Mesenchymal stem cell (in vitro differentiated cells and primary cell): ENCODE measurements around the gene PRRC2B.
"Not testable (repeated sequence)": the region's sequence is repeated elsewhere in the genome, so short reads cannot be mapped to it uniquely, and the experiment has no call there.

Source experiments
- DNase-seq: peaks from one replicate; pipeline ENCODE4 v3.0.0-alpha.2; 2013
- H2AFZ ChIP-seq: one replicate; pipeline ENCODE4 v1.6.1; 2013; ENCODE audit warnings: low read depth, mild to moderate bottlenecking, control low read depth, inconsistent platforms, low read length, moderate library complexity
- H2AK5ac ChIP-seq: 2 replicates; pipeline ENCODE4 v1.6.1; 2013; ENCODE audit warnings: low read length, moderate library complexity, mild to moderate bottlenecking, inconsistent platforms; ENCODE audit not compliant: severe bottlenecking
- H2BK120ac ChIP-seq: one replicate; pipeline ENCODE4 v1.6.1; 2013; ENCODE audit warnings: low read depth, mild to moderate bottlenecking, inconsistent platforms, low read length, moderate library complexity
- H2BK12ac ChIP-seq, 2 experiments: one replicate each; pipeline ENCODE4 v1.6.1; 2013; ENCODE audit warnings: inconsistent platforms in 2 of 2, low read length in 2 of 2, mild to moderate bottlenecking in 2 of 2, moderate library complexity in 2 of 2, control low read depth in 1 of 2
- H2BK15ac ChIP-seq: one replicate; pipeline ENCODE4 v1.6.1; 2013; ENCODE audit warnings: mild to moderate bottlenecking, low read depth, inconsistent platforms; ENCODE audit not compliant: poor library complexity, severe bottlenecking
- H2BK5ac ChIP-seq: 2 replicates; pipeline ENCODE4 v1.6.1; 2013; ENCODE audit warnings: low read depth, mild to moderate bottlenecking, low read length, control low read depth, inconsistent platforms; ENCODE audit not compliant: poor library complexity, severe bottlenecking
- H3K14ac ChIP-seq, 2 experiments: one replicate each; pipeline ENCODE4 v1.6.1; 2013; ENCODE audit warnings: inconsistent platforms in 2 of 2, low read length in 2 of 2, control low read depth in 1 of 2, mild to moderate bottlenecking in 1 of 2, moderate library complexity in 1 of 2
- H3K18ac ChIP-seq, 2 experiments: one replicate each; pipeline ENCODE4 v1.6.1; 2013; ENCODE audit warnings: inconsistent platforms in 2 of 2, low read length in 2 of 2, control low read depth in 1 of 2, low read depth in 1 of 2, mild to moderate bottlenecking in 1 of 2
- H3K23ac ChIP-seq, 2 experiments: one replicate each; pipeline ENCODE4 v1.6.1; 2013; ENCODE audit warnings: inconsistent platforms in 2 of 2, low read length in 2 of 2, mild to moderate bottlenecking in 2 of 2, moderate library complexity in 2 of 2, control low read depth in 1 of 2
- H3K27ac ChIP-seq: 2 replicates; pipeline ENCODE4 v1.5.1; 2013; ENCODE audit warnings: mild to moderate bottlenecking, moderate library complexity, low read length, control low read depth, inconsistent platforms; ENCODE audit not compliant: poor library complexity, severe bottlenecking
- H3K27me3 ChIP-seq, 2 experiments: 2 replicates each; pipeline versions ENCODE4 v1.6.1 to v1.7.0; 2013; ENCODE audit warnings: low read length in 2 of 2, mild to moderate bottlenecking in 2 of 2, moderate library complexity in 2 of 2, control low read depth in 1 of 2, inconsistent platforms in 1 of 2; ENCODE audit not compliant: control insufficient read depth in 1 of 2, insufficient read depth in 1 of 2
- H3K36me3 ChIP-seq, 2 experiments: 2 replicates each; pipeline versions ENCODE4 v1.6.1 to v1.7.0; 2013; ENCODE audit warnings: low read length in 2 of 2, control low read depth in 1 of 2, inconsistent platforms in 1 of 2, low read depth in 1 of 2, mild to moderate bottlenecking in 1 of 2; ENCODE audit not compliant: insufficient read depth in 2 of 2, control insufficient read depth in 1 of 2
- H3K4ac ChIP-seq, 2 experiments: one replicate each; pipeline ENCODE4 v1.6.1; 2013; ENCODE audit warnings: inconsistent platforms in 2 of 2, low read length in 2 of 2, mild to moderate bottlenecking in 2 of 2, moderate library complexity in 2 of 2, control low read depth in 1 of 2, low read depth in 1 of 2
- H3K4me1 ChIP-seq: 2 replicates; pipeline ENCODE4 v1.6.1; 2013; ENCODE audit warnings: low read depth, low read length, control low read depth; ENCODE audit not compliant: control insufficient read depth, insufficient read depth
- H3K4me2 ChIP-seq: 2 replicates; pipeline ENCODE4 v1.6.1; 2013; ENCODE audit warnings: low read length, mild to moderate bottlenecking, inconsistent platforms; ENCODE audit not compliant: poor library complexity, severe bottlenecking
- H3K4me3 ChIP-seq, 2 experiments: 2 replicates each; pipeline versions ENCODE4 v1.5.1 to v1.7.0; 2013; ENCODE audit warnings: low read length in 2 of 2, mild to moderate bottlenecking in 2 of 2, control low read depth in 1 of 2, low read depth in 1 of 2; ENCODE audit not compliant: insufficient read depth in 1 of 2
- H3K79me1 ChIP-seq: replicated peaks from 2 replicates; pipeline ENCODE4 v1.6.1; 2013; ENCODE audit warnings: mild to moderate bottlenecking, control low read depth, low read length, inconsistent platforms; ENCODE audit not compliant: poor library complexity, severe bottlenecking
- H3K9ac ChIP-seq: 2 replicates; pipeline ENCODE4 v1.7.0; 2013; ENCODE audit warnings: mild to moderate bottlenecking, low read length, moderate library complexity
- H3K9me3 ChIP-seq: 2 replicates; pipeline ENCODE4 v1.7.0; 2013; ENCODE audit warnings: mild to moderate bottlenecking, low read length; ENCODE audit not compliant: control insufficient read depth
- H4K8ac ChIP-seq: one replicate; pipeline ENCODE4 v1.6.1; 2013; ENCODE audit warnings: inconsistent platforms, mild to moderate bottlenecking, low read length, moderate library complexity
- H4K91ac ChIP-seq: one replicate; pipeline ENCODE4 v1.6.1; 2013; ENCODE audit warnings: mild to moderate bottlenecking, low read length, inconsistent platforms
- WGBS: methylation state at CpG from one replicate; pipeline ENCODE4 v1.1.7; 2013; ENCODE audit warnings: mixed read lengths; 5-methylcytosine and 5-hydroxymethylcytosine counted together

PRRC2B gene

DNA sequence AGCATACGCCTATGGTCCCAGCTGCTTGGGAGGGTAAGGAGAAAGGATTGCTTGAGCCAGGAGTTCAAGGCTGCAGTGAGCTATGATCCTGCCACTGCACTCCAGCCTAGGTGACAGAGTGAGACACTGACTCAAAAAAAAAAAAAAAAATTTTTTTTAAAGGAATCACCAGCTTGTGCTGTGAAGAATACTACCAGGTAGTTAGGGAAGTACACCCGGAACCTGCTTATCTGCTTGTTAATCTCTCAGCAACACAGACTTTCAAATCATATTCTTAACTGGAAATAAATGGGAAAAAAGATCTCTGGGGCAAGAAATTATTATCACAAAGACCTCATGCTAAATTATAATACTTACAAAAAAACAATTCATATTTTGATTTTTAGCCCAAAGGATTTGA lies 26.4 kb upstream of the PRRC2B start:
- peaks cover 3% of the 10 kb centered on the region for H3K79me1 ChIP-seq
- no peak overlapping the region for H2BK5ac ChIP-seq
- DNase-seq = no peak
- no peak overlapping the region for H3K4ac ChIP-seq
- no peaks in the 10 kb centered on the region for H3K27me3 ChIP-seq
- H3K9me3 ChIP-seq = no peaks in the 10 kb centered on the region
- no peak overlapping the region for H2AFZ ChIP-seq
- no peak overlapping the region for H3K4me2 ChIP-seq
- peaks cover 4% of the 10 kb centered on the region for H3K4me1 ChIP-seq
- H3K18ac ChIP-seq = no peak overlapping the region
- H4K8ac ChIP-seq = no peak overlapping the region
- no peak overlapping the region for H3K4me3 ChIP-seq
- no peak overlapping the region for H2BK15ac ChIP-seq
- H3K23ac ChIP-seq = no peak overlapping the region
- H3K27ac ChIP-seq = peak overlapping the region; percentile 44
- H2BK12ac ChIP-seq = no peak overlapping the region
- H4K91ac ChIP-seq = no peak overlapping the region
- peak overlapping the region; percentile 89 for H2AK5ac ChIP-seq
- H3K14ac ChIP-seq = no peak overlapping the region
- no peaks in the 10 kb centered on the region for H3K36me3 ChIP-seq
- H3K9ac ChIP-seq = no peak overlapping the region
- no peak overlapping the region for H2BK120ac ChIP-seq
- WGBS = 100% methylated on average over 1 of the region's 2 CpGs

DNA sequence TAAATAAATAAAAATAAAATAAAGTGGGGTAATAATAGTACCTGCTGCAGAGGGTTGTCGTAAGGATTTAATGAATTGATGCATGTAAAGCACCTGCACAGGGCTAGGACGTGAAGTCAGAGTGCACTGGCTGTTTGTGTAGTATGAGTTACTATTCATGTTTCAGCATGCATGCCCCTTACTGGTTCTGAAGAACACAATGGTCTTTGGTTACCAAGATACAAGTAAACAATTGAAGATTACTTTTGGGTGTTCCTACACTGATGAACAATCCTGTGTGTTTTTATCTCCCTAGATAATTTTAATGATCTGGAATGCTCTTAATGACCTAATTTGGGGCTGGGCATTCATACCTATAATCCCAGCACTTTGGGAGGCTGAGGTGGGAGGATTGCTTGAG lies 23.2 kb upstream of the PRRC2B start:
- Histone ChIP-seq H2BK15ac (no peak overlapping the region), H2AFZ (no peak overlapping the region), H3K79me1 (peaks cover 8% of the 10 kb centered on the region), H3K14ac (no peak overlapping the region), H3K9me3 (no peaks in the 10 kb centered on the region), H4K91ac (no peak overlapping the region), H3K18ac (no peak overlapping the region), H3K4me2 (no peak overlapping the region), H4K8ac (no peak overlapping the region), H3K27me3 (no peaks in the 10 kb centered on the region), H2AK5ac (no peak overlapping the region), H3K23ac (no peak overlapping the region), H2BK120ac (no peak overlapping the region), H3K4me3 (no peak overlapping the region), H3K9ac (no peak overlapping the region), H3K36me3 (no peaks in the 10 kb centered on the region), H3K27ac (no peak overlapping the region), H3K4me1 (peaks cover 10% of the 10 kb centered on the region), H2BK12ac (no peak overlapping the region), H2BK5ac (no peak overlapping the region), H3K4ac (no peak overlapping the region)
- WGBS = 91% methylated on average over 2 of the region's 2 CpGs
- DNase-seq = no peak

DNA sequence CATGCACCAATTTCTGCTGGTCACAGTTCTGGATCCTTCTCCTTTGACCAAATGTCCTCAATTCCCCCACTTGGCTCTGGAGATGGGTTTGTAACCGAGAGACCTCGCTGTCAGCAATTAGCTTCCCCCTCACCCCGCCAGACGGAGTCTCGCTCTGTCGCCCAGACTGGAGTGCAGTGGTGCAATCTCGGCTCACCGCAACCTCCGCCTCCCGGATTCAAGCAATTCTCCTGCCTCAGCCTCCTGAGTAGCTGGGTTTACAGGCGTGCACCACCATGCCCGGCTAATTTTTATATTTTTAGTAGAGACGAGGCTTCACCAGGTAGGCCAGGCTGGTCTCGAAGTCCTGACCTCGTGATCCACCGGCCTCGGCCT lies 21.3 kb upstream of the PRRC2B start:
- not testable (repeated sequence) for H3K36me3 ChIP-seq, H3K23ac ChIP-seq, H3K4me1 ChIP-seq, DNase-seq, H4K91ac ChIP-seq, H3K14ac ChIP-seq, H3K9me3 ChIP-seq, H2BK5ac ChIP-seq, H3K27me3 ChIP-seq, H3K79me1 ChIP-seq, H2AFZ ChIP-seq, H2BK120ac ChIP-seq, H3K27ac ChIP-seq
- WGBS = 85% methylated on average over 17 of the region's 17 CpGs
- Histone ChIP-seq H2BK15ac (peak overlapping the region; percentile 41), H3K4me2 (peak overlapping the region; percentile 87), H4K8ac (peak overlapping the region; percentile 95), H3K9ac (peak overlapping the region; percentile 91), H3K18ac (peak overlapping the region in 1 of 2 experiments; percentile 99), H3K4ac (peak overlapping the region in 1 of 2 experiments; percentile 87), H2AK5ac (peak overlapping the region; percentile 13), H2BK12ac (peak overlapping the region in 1 of 2 experiments; percentile 39), H3K4me3 (peak overlapping the region in 1 of 2 experiments; percentile 94)

DNA sequence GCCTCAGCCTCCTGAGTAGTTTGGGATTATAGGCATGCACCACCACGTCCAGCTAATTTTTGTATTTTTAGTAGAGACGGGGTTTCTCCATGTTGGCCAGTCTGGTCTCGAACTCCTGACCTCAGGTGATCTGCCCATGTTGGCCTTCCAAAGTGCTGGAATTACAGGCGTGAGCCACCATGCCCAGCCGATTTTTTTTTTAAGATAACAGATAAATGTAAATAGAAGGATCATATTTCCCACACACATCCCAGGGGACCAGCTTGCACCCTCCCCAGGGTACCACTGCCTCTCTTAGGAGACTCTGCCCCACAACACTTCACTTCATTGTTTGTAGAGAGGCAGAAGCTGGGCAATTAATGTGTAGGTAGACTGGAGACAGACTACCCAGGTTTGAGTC lies 19.2 kb upstream of the PRRC2B start:
- H4K8ac ChIP-seq, DNase-seq, H3K9me3 ChIP-seq, H3K36me3 ChIP-seq, H2BK12ac ChIP-seq, H3K18ac ChIP-seq, H3K79me1 ChIP-seq, H2BK15ac ChIP-seq, H3K4ac ChIP-seq, H3K23ac ChIP-seq, H3K4me3 ChIP-seq, H3K27ac ChIP-seq, H2AK5ac ChIP-seq, H3K27me3 ChIP-seq, H4K91ac ChIP-seq, H2BK120ac ChIP-seq, H3K9ac ChIP-seq, H3K14ac ChIP-seq, H2AFZ ChIP-seq, H3K4me1 ChIP-seq, H2BK5ac ChIP-seq, H3K4me2 ChIP-seq: not testable (repeated sequence)
- 96% methylated on average over 3 of the region's 5 CpGs for WGBS
